Measurements from ENCODE around the gene PIK3C2G.
A peak's percentile ranks its signal among the peaks of the same experiment; 100 is the strongest.

The PIK3C2G gene

GRCh38 chr12:18658829-18659228, 397.5 kb downstream of the PIK3C2G start:
- no peak overlapping the region for H2AFZ ChIP-seq (ENCODE audit: low read depth)
- TF ChIP-seq, protein P1, sequence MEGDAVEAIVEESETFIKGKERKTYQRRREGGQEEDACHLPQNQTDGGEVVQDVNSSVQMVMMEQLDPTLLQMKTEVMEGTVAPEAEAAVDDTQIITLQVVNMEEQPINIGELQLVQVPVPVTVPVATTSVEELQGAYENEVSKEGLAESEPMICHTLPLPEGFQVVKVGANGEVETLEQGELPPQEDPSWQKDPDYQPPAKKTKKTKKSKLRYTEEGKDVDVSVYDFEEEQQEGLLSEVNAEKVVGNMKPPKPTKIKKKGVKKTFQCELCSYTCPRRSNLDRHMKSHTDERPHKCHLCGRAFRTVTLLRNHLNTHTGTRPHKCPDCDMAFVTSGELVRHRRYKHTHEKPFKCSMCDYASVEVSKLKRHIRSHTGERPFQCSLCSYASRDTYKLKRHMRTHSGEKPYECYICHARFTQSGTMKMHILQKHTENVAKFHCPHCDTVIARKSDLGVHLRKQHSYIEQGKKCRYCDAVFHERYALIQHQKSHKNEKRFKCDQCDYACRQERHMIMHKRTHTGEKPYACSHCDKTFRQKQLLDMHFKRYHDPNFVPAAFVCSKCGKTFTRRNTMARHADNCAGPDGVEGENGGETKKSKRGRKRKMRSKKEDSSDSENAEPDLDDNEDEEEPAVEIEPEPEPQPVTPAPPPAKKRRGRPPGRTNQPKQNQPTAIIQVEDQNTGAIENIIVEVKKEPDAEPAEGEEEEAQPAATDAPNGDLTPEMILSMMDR (conservative IDR thresholded peaks at IDR 0.05; ENCODE audit: low read depth, low read length), result no peak
- H3K79me2 ChIP-seq (ENCODE audit: insufficient read depth, low read depth), result no peaks in the 10 kb centered on the region
- H3K27me3 ChIP-seq (ENCODE audit: insufficient read depth, low read depth), result no peaks in the 10 kb centered on the region
- no peak overlapping the region for H3K9ac ChIP-seq
- H3K36me3 ChIP-seq (ENCODE audit: insufficient read depth), result no peaks in the 10 kb centered on the region
- H3K4me1 ChIP-seq (ENCODE audit: low read depth, poor library complexity, severe bottlenecking), result no peaks in the 10 kb centered on the region
- no peak overlapping the region for H3K4me3 ChIP-seq (IDR thresholded peaks at IDR 0.05; ENCODE audit: insufficient read depth, low read depth, low read length)
- H3K27ac ChIP-seq, result no peak overlapping the region
- H4K20me1 ChIP-seq (ENCODE audit: insufficient read depth), result no peaks in the 10 kb centered on the region
- H3K4me2 ChIP-seq, result no peak overlapping the region

DNA sequence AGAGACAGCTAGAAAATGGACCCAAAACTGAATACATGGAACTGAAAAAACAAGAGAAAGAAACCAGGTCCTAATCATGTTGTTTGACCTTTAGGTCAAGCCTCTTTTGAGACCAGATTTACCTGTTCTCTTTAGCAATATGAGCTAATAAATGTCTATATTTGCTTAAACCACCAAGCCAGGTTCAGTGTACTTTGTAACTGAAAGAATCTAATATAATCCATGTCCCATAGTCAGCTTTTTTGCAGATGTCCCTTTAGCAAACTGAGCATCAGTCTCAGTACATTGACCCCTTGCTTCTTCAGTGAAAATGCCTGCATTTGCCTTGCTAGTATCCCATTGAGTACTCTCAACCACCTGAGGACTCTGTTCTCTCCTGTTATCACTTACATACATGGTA, 414.8 kb downstream of the PIK3C2G start:
- Histone ChIP-seq H3K9ac (no peak overlapping the region), H3K27ac (peak overlapping the region; percentile 61; the same call in 1 of the 2 replicates), H4K20me1 (ENCODE audit: insufficient read depth) (no peaks in the 10 kb centered on the region), H2AFZ (ENCODE audit: low read depth) (peak overlapping the region; percentile 48; the same call in 1 of the 2 replicates), H3K79me2 (ENCODE audit: insufficient read depth, low read depth) (no peaks in the 10 kb centered on the region), H3K4me2 (peak overlapping the region; percentile 56), H3K4me1 (ENCODE audit: low read depth, poor library complexity, severe bottlenecking) (peaks cover 28% of the 10 kb centered on the region), H3K4me3 (IDR thresholded peaks at IDR 0.05; ENCODE audit: insufficient read depth, low read depth, low read length) (no peak overlapping the region), H3K27me3 (ENCODE audit: insufficient read depth, low read depth) (no peaks in the 10 kb centered on the region), H3K36me3 (ENCODE audit: insufficient read depth) (no peaks in the 10 kb centered on the region)
- TF ChIP-seq, protein P1 (conservative IDR thresholded peaks at IDR 0.05; ENCODE audit: low read depth, low read length), result no peak

GRCh38 chr12:18676996-18677588, 415.8 kb downstream of the PIK3C2G start:
- H3K36me3 ChIP-seq (ENCODE audit: insufficient read depth), result no peaks in the 10 kb centered on the region
- H4K20me1 ChIP-seq (ENCODE audit: insufficient read depth), result no peaks in the 10 kb centered on the region
- H3K79me2 ChIP-seq (ENCODE audit: insufficient read depth, low read depth), result no peaks in the 10 kb centered on the region
- H3K27me3 ChIP-seq (ENCODE audit: insufficient read depth, low read depth), result no peaks in the 10 kb centered on the region
- H2AFZ ChIP-seq (ENCODE audit: low read depth), result peak overlapping the region; percentile 48; the same call in 1 of the 2 replicates
- no peak overlapping the region for H3K4me3 ChIP-seq (IDR thresholded peaks at IDR 0.05; ENCODE audit: insufficient read depth, low read depth, low read length)
- peak overlapping the region; percentile 61 for H3K27ac ChIP-seq
- H3K9ac ChIP-seq, result peak overlapping the region; percentile 17; the same call in 1 of the 2 replicates
- TF ChIP-seq, protein P1 (conservative IDR thresholded peaks at IDR 0.05; ENCODE audit: low read depth, low read length), result no peak
- peak overlapping the region; percentile 56 for H3K4me2 ChIP-seq
- peaks cover 28% of the 10 kb centered on the region for H3K4me1 ChIP-seq (ENCODE audit: low read depth, poor library complexity, severe bottlenecking)

GRCh38 chr12:18681818-18682217, 420.5 kb downstream of the PIK3C2G start:
- Histone ChIP-seq H3K79me2 (ENCODE audit: insufficient read depth, low read depth) (no peaks in the 10 kb centered on the region), H3K27ac (no peak overlapping the region), H3K9ac (no peak overlapping the region), H3K27me3 (ENCODE audit: insufficient read depth, low read depth) (no peaks in the 10 kb centered on the region), H4K20me1 (ENCODE audit: insufficient read depth) (no peaks in the 10 kb centered on the region), H3K36me3 (ENCODE audit: insufficient read depth) (no peaks in the 10 kb centered on the region), H2AFZ (ENCODE audit: low read depth) (no peak overlapping the region), H3K4me2 (no peak overlapping the region), H3K4me3 (IDR thresholded peaks at IDR 0.05; ENCODE audit: insufficient read depth, low read depth, low read length) (no peak overlapping the region), H3K4me1 (ENCODE audit: low read depth, poor library complexity, severe bottlenecking) (peaks cover 14% of the 10 kb centered on the region)
- TF ChIP-seq, protein P1 (conservative IDR thresholded peaks at IDR 0.05; ENCODE audit: low read depth, low read length), result no peak

All from KMS-11 (cell line).